Trophoblast cell (in vitro differentiated cells and primary cell): Measurements from ENCODE around the gene DNAJB6.
A peak's percentile ranks its signal among the peaks of the same experiment; 100 is the strongest.

Experiments used
- DNase-seq, 2 donors: peaks; one replicate each; pipeline ENCODE4 v3.0.0-alpha.2; 2016
- H2AFZ ChIP-seq: 2 replicates; pipeline ENCODE4 v1.6.1; 2013; ENCODE audit warnings: low read length, moderate library complexity, mild to moderate bottlenecking; ENCODE audit not compliant: insufficient read depth, poor library complexity
- H2AK5ac ChIP-seq: 2 replicates; pipeline ENCODE4 v1.6.1; 2013; ENCODE audit warnings: mild to moderate bottlenecking, low read length
- H2BK120ac ChIP-seq: 2 replicates; pipeline ENCODE4 v1.6.1; 2013; ENCODE audit warnings: low read length, mild to moderate bottlenecking, moderate library complexity; ENCODE audit not compliant: insufficient read depth, poor library complexity
- H2BK12ac ChIP-seq: 2 replicates; pipeline ENCODE4 v1.6.1; 2013; ENCODE audit warnings: mild to moderate bottlenecking, low read length, moderate library complexity
- H2BK5ac ChIP-seq: 2 replicates; pipeline ENCODE4 v1.6.1; 2013; ENCODE audit warnings: low read length, low read depth, moderate library complexity, mild to moderate bottlenecking; ENCODE audit not compliant: poor library complexity
- H3K14ac ChIP-seq: 2 replicates; pipeline ENCODE4 v1.6.1; 2013; ENCODE audit warnings: mild to moderate bottlenecking, low read length
- H3K18ac ChIP-seq: 2 replicates; pipeline ENCODE4 v1.6.1; 2013; ENCODE audit warnings: mild to moderate bottlenecking, low read length
- H3K23ac ChIP-seq: 2 replicates; pipeline ENCODE4 v1.6.1; 2013; ENCODE audit warnings: low read length
- H3K27ac ChIP-seq: 2 replicates; pipeline ENCODE4 v1.5.1; 2013; ENCODE audit warnings: low read depth, mild to moderate bottlenecking, inconsistent platforms, low read length, moderate library complexity
- H3K27me3 ChIP-seq: 2 replicates; pipeline ENCODE4 v1.6.1; 2013; ENCODE audit warnings: inconsistent platforms, mild to moderate bottlenecking, low read length, moderate library complexity; ENCODE audit not compliant: insufficient read depth
- H3K36me3 ChIP-seq, 2 experiments: 1 replicate in 1 of 2; 2 replicates in 1 of 2; pipeline ENCODE4 v1.6.1; 2013; ENCODE audit warnings: low read length in 2 of 2, mild to moderate bottlenecking in 2 of 2, moderate library complexity in 1 of 2; ENCODE audit not compliant: insufficient read depth in 2 of 2, control insufficient read depth in 1 of 2
- H3K4ac ChIP-seq: 2 replicates; pipeline ENCODE4 v1.6.1; 2013; ENCODE audit warnings: low read depth, mild to moderate bottlenecking, low read length, moderate library complexity
- H3K4me1 ChIP-seq, 2 experiments: 1 replicate in 1 of 2; 2 replicates in 1 of 2; pipeline ENCODE4 v1.6.1; 2013; ENCODE audit warnings: low read length in 2 of 2, mild to moderate bottlenecking in 2 of 2, moderate library complexity in 1 of 2; ENCODE audit not compliant: insufficient read depth in 2 of 2, control insufficient read depth in 1 of 2
- H3K4me2 ChIP-seq: 2 replicates; pipeline ENCODE4 v1.6.1; 2013; ENCODE audit warnings: inconsistent platforms, mild to moderate bottlenecking, low read length, moderate library complexity
- H3K4me3 ChIP-seq: 2 replicates; pipeline ENCODE4 v1.5.1; 2013; ENCODE audit warnings: mild to moderate bottlenecking, low read depth, low read length, inconsistent platforms
- H3K79me1 ChIP-seq: one replicate; pipeline ENCODE4 v1.6.1; 2013; ENCODE audit warnings: low read length
- H3K79me2 ChIP-seq: 2 replicates; pipeline ENCODE4 v1.6.1; 2013; ENCODE audit warnings: low read length, mild to moderate bottlenecking; ENCODE audit not compliant: control insufficient read depth, insufficient read depth, poor library complexity
- H3K9ac ChIP-seq: 2 replicates; pipeline ENCODE4 v1.6.1; 2013; ENCODE audit warnings: mild to moderate bottlenecking, low read length
- H3K9me3 ChIP-seq: 2 replicates; pipeline ENCODE4 v1.6.1; 2013; ENCODE audit warnings: low read depth, mild to moderate bottlenecking, control low read depth, inconsistent platforms, low read length; ENCODE audit not compliant: insufficient read depth
- H4K12ac ChIP-seq: 2 replicates; pipeline ENCODE4 v1.6.1; 2013; ENCODE audit warnings: low read depth, mild to moderate bottlenecking, low read length, moderate library complexity
- H4K8ac ChIP-seq: 2 replicates; pipeline ENCODE4 v1.6.1; 2013; ENCODE audit warnings: low read depth, mild to moderate bottlenecking, low read length, moderate library complexity
- H4K91ac ChIP-seq: one replicate; pipeline ENCODE4 v1.6.1; 2013; ENCODE audit warnings: low read depth, mild to moderate bottlenecking, low read length, moderate library complexity
- WGBS: extraction: QIAGEN DNeasy Blood & Tissue Kit; methylation state at CpG from one replicate; pipeline ENCODE4 v1.1.7; 2013; ENCODE audit warnings: missing lambda C conversion rate; ENCODE audit not compliant: insufficient read length, insufficient coverage; ENCODE audit errors: extremely low coverage; 5-methylcytosine and 5-hydroxymethylcytosine counted together

DNAJB6 gene

GRCh38 chr7:157438121-157439025, 101.6 kb downstream of the DNAJB6 start:
- Histone ChIP-seq H4K91ac (no peak overlapping the region), H3K27me3 (no peaks in the 10 kb centered on the region), H2BK120ac (no peak overlapping the region), H2BK12ac (no peak overlapping the region), H3K4me2 (no peak overlapping the region), H3K14ac (no peak overlapping the region), H2AK5ac (no peak overlapping the region), H3K36me3 (no peaks in the 10 kb centered on the region), H2AFZ (no peak overlapping the region), H3K18ac (no peak overlapping the region), H3K9ac (no peak overlapping the region), H3K9me3 (peaks cover 33% of the 10 kb centered on the region), H3K27ac (no peak overlapping the region), H2BK5ac (no peak overlapping the region), H3K4me1 (no peaks in the 10 kb centered on the region), H3K79me2 (no peaks in the 10 kb centered on the region), H4K8ac (no peak overlapping the region), H3K23ac (no peak overlapping the region), H3K4me3 (no peak overlapping the region), H4K12ac (no peak overlapping the region), H3K79me1 (no peaks in the 10 kb centered on the region), H3K4ac (no peak overlapping the region)
- WGBS = no CpG with 5 or more reads among the region's 18 CpGs
- no peak for DNase-seq

DNA sequence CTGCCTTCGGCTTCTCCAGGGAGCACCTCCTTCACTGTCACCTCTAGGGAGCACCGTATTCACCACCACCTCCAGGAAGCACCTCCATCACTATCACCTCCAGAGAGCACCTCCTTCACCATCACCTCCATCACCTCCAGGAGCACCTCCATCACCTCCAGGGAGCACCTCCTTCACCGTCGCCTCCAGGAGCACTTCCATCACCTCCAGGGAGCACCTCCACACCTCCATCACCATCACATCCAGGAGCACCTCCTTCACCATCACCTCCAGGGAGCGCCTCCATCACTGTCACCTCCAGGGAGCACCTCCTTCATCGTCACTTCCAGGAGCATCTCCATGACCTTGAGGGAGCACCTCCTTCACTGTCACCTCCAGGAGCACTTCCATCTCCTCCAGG, 102.3 kb downstream of the DNAJB6 start:
- H3K9me3 ChIP-seq = peaks cover 32% of the 10 kb centered on the region
- H3K14ac ChIP-seq = no peak overlapping the region
- H2BK12ac ChIP-seq = no peak overlapping the region
- no peak overlapping the region for H3K4ac ChIP-seq
- H4K8ac ChIP-seq = no peak overlapping the region
- no peak overlapping the region for H3K4me3 ChIP-seq
- no peak overlapping the region for H3K27ac ChIP-seq
- H2AK5ac ChIP-seq = no peak overlapping the region
- H3K18ac ChIP-seq = no peak overlapping the region
- no peak overlapping the region for H3K4me2 ChIP-seq
- no peak overlapping the region for H2BK120ac ChIP-seq
- H3K4me1 ChIP-seq = no peaks in the 10 kb centered on the region
- no peak overlapping the region for H2AFZ ChIP-seq
- no peak for DNase-seq
- no peak overlapping the region for H4K91ac ChIP-seq
- no peaks in the 10 kb centered on the region for H3K79me2 ChIP-seq
- H3K23ac ChIP-seq = no peak overlapping the region
- no peak overlapping the region for H4K12ac ChIP-seq
- no peaks in the 10 kb centered on the region for H3K27me3 ChIP-seq
- WGBS = no CpG with 5 or more reads among the region's 6 CpGs
- no peak overlapping the region for H2BK5ac ChIP-seq
- no peak overlapping the region for H3K9ac ChIP-seq
- H3K36me3 ChIP-seq = no peaks in the 10 kb centered on the region
- no peaks in the 10 kb centered on the region for H3K79me1 ChIP-seq

GRCh38 chr7:157439761-157440160, 103.0 kb downstream of the DNAJB6 start:
- Histone ChIP-seq H3K4me1 (no peaks in the 10 kb centered on the region), H3K4ac (no peak overlapping the region), H3K4me2 (no peak overlapping the region), H3K14ac (no peak overlapping the region), H3K27ac (no peak overlapping the region), H3K23ac (no peak overlapping the region), H4K8ac (no peak overlapping the region), H4K12ac (no peak overlapping the region), H2AK5ac (no peak overlapping the region), H3K9me3 (peaks cover 34% of the 10 kb centered on the region), H3K9ac (no peak overlapping the region), H2BK5ac (no peak overlapping the region), H2AFZ (no peak overlapping the region), H3K4me3 (no peak overlapping the region), H3K36me3 (no peaks in the 10 kb centered on the region), H3K27me3 (no peaks in the 10 kb centered on the region), H3K79me2 (no peaks in the 10 kb centered on the region), H3K79me1 (no peaks in the 10 kb centered on the region), H3K18ac (no peak overlapping the region), H2BK12ac (no peak overlapping the region), H4K91ac (no peak overlapping the region), H2BK120ac (no peak overlapping the region)
- no peak for DNase-seq
- no CpG with 5 or more reads among the region's 3 CpGs for WGBS

GRCh38 chr7:157440346-157441022, 103.7 kb downstream of the DNAJB6 start:
- H3K4me2 ChIP-seq = no peak overlapping the region
- H3K27me3 ChIP-seq = no peaks in the 10 kb centered on the region
- DNase-seq = peak in 1 of 2 donors; percentile 27
- H3K4ac ChIP-seq = no peak overlapping the region
- no peak overlapping the region for H2BK120ac ChIP-seq
- no peaks in the 10 kb centered on the region for H3K79me1 ChIP-seq
- H4K12ac ChIP-seq = no peak overlapping the region
- no peak overlapping the region for H2BK12ac ChIP-seq
- no peak overlapping the region for H3K23ac ChIP-seq
- H2AK5ac ChIP-seq = no peak overlapping the region
- H3K4me3 ChIP-seq = no peak overlapping the region
- H3K36me3 ChIP-seq = no peaks in the 10 kb centered on the region
- no peak overlapping the region for H3K18ac ChIP-seq
- peaks cover 34% of the 10 kb centered on the region for H3K9me3 ChIP-seq
- no peak overlapping the region for H4K91ac ChIP-seq
- no peak overlapping the region for H3K14ac ChIP-seq
- no peak overlapping the region for H4K8ac ChIP-seq
- H3K79me2 ChIP-seq = no peaks in the 10 kb centered on the region
- no peak overlapping the region for H2AFZ ChIP-seq
- H3K9ac ChIP-seq = no peak overlapping the region
- H2BK5ac ChIP-seq = no peak overlapping the region
- no peak overlapping the region for H3K27ac ChIP-seq
- no CpG with 5 or more reads among the region's 22 CpGs for WGBS
- no peaks in the 10 kb centered on the region for H3K4me1 ChIP-seq
